Uterus (tissue), 2 donors: ENCODE data around the gene ART1.

Source experiments
- CTCF ChIP-seq, 4 experiments: fragments of 200-600 bp in 2 of 4; fragments of 450-650 bp in 2 of 4; sonication (generic) in 2 of 4; IDR thresholded peaks; one replicate each; pipeline ENCODE4 v1.5.1; 2016 to 2019; ENCODE audit warnings: antibody characterized with exemption in 4 of 4, mild to moderate bottlenecking in 2 of 4, moderate library complexity in 1 of 4
- POLR2A ChIP-seq, 2 donors: fragments of 450-650 bp; IDR thresholded peaks; one replicate each; pipeline ENCODE4 v1.6.1; 2016; ENCODE audit warnings: antibody characterized with exemption in 2 of 2, mild to moderate bottlenecking in 1 of 2, moderate library complexity in 1 of 2

- TF ChIP-seq CTCF (IDR thresholded peaks at IDR 0.05) (no peak), POLR2A (IDR thresholded peaks at IDR 0.05) (no peak)
These were observed 7.7 kb upstream of the ART1 start for GRCh38 chr11:3637201-3637600.
